CD4-positive, alpha-beta T cell treated with Interleukin-12 subunit alpha and Interleukin-12 subunit beta, for 1 hour (primary cell): ENCODE data around the gene CEP72.
"Not testable (repeated sequence)": the region's sequence is repeated elsewhere in the genome, so short reads cannot be mapped to it uniquely, and the experiment has no call there.

Experiments used
- DNase-seq: peaks from one replicate; pipeline ENCODE4 v3.0.0-alpha.2; 2020

Gene CEP72

DNA sequence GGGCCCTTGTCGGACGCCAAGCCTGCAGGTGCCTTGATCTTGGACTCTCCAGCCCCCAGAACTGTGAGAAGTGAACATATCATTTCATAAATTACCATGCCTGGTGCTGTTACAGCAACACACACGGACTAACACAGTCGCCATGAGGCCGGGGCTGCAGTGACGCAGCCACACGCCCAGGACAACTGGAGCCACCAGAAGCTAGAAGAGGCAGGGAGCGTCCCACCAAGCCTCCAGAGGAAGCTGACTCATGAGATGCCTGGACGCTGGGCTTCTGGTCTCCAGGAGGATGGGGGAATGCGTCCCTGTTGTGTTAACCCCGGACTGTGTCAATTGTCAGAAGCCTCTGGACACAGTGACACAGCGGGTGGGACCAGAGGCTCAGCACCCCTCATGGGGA, 74.8 kb downstream of the CEP72 start:
- not testable (repeated sequence) for DNase-seq

DNA sequence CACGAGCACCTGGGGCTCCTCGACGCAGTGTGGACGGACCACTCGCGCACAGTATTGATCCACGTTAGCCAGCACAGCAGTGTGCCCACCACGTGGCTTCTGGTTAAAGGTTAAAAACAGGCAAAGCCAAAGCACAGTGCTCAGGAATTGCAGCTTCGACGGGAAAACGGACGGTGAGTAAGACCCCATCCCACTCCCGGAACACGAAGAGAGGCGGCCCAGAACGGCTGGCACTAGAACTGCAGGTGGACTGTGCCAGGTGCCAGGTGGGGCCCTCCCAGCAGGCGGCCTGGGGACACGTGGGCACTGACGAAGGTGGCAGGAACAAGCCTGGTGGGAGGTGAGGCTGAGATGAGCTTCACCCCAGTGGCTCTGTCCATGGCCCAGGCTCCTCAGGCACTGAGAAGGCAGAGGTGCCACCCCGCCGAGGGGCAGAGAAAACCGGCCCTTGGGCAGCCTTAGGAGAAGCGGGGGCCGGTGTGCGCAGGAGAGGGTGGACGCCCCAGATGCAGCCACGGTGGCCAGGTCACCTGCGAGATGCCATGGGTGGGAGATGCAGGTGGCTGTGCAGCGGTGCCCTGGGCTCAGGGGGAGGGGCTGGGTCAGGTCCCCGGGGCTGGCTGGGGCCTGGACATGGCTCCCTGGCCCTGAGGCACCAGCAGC, 76.3 kb downstream of the CEP72 start:
- DNase-seq: not testable (repeated sequence)

DNA sequence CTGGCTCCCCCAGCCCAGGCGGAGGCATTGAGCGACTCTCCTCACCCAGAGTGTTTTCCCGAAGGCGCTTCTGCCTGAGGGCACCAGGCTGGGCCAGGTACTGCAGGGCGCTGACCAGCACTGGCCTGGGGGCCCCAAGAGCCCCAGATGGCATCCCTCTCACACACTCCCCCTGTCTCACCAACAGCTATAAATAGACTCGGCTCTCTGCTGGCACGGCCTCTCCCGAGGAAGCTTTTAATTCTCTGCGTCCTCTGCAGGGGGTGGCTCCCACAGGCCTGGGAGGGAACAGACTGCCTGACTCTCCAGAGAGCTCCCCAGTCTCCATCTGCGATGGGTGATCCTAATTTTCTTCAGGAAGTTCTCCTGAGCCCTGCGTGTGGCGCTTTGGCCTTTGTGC, 78.2 kb downstream of the CEP72 start:
- DNase-seq: not testable (repeated sequence)

DNA sequence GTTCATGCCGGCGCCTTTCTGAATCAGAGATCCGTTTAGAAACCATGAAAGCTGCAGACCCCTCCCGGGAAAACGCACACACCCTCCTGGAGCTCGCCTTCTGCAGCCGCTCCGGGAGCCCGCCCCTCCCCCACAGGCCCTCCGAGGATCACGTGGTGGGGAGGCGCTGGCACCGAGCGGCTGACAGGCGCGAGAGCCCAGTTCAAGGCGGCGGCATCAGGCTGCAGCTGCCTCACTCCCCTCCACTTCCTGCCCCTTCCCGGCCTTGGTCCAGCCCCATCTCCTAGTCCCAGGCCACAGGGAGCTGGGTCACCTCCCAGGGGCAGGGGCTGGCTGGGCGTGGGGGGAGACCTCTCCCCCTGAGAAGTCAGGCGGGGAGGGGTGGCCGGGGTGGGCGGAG, 78.9 kb downstream of the CEP72 start:
- DNase-seq: not testable (repeated sequence)

DNA sequence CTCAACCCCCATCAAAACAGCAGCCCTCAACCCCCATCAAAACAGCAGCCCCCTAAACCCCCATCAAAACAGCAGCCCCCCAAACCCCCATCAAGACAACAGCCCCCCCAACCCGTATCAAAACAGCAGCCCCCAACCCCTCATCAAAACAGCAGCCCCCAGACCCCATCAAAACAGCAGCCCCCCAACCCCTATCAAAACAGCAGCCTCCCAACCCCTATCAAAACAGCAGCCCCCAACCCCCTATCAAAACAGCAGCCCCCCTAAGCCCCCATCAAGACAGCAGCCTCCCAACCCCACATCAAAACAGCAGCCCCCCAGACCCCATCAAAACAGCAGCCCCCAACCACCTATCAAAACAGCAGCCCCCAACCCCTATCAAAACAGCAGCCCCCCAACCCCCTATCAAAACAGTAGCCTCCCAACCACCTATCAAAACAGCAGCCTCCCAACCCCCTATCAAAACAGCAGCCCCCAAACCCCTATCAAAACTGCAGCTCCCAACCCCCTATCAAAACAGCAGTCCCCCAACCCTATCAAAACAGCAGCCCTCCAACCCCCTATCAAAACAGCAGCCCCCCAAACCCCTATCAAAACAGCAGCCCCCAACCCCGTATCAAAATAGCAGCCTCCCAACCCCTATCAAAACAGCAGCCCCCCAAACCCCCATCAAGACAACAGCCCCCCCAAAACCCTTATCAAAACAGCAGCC, 79.8 kb downstream of the CEP72 start:
- DNase-seq: no peak

DNA sequence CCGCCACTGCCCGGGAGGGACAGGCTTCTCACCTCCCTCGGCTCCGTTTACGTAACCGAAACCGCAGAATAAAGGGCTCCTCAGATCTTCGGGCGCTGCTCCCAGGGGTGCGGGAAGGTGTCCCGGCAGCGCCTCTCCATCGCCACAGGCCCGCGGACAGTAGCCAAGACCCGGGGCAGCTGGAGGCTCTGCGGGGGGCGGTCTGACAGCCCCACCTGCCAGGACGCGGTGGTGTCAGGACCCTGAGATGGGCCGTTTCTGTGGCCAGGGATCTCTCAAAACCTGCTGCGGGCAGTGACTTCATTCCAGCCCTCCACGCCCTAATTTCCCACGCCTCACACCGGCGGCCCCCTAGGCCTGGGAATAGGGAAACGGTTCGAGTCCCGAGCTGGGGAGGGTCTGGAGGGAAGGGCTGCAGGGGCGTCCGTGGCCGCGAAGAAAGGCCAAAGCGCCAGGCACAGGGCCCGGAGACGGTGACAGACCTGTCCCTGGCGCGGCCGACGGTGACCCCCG, 80.4 kb downstream of the CEP72 start:
- peak; percentile 40 for DNase-seq

DNA sequence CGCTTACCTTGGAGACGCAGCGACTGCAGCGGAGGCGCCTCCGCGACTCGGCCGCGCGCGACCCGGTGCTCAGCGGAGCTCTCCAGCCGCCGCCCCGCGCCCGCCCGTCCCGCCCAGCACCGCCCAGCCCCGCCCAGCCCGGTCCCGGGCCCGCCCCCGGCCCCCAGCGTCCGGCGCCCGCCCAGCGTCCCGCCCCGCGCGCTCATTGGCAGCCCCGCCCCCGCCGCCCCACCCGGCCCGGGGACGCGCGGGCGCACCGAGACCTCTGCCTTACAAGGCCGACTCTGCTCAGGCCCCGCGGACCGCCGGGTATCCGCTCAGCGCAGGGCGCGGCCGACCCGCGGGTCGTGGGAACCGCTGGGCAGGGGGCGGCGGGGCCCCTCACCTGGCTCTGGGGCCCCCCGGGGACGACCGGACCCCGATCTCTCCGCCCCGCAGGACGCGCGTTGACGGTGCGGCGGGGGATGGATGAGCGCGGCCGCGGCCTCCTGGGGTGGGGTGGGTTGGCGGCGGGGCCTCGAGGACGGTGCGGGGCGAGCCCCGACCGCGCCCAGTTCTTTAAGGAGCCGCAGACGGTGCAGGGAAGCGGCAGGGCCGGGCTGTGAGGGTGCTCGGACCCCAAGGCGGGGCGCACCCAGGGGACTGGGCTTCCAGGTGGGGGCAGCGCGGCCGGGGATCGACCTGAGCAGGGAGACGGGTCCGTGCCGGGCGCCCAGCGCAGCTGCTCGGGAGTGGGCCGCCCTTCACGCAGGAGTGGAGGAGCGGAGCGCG, 81.3 kb downstream of the CEP72 start, which contains the start of gene TPPP:
TSS of gene TPPP (minus strand) at position 82 of the 771 bp plus-strand sequence. CDS start 15,292 bp downstream, outside the sequence.
- DNase-seq: peak; percentile 86

DNA sequence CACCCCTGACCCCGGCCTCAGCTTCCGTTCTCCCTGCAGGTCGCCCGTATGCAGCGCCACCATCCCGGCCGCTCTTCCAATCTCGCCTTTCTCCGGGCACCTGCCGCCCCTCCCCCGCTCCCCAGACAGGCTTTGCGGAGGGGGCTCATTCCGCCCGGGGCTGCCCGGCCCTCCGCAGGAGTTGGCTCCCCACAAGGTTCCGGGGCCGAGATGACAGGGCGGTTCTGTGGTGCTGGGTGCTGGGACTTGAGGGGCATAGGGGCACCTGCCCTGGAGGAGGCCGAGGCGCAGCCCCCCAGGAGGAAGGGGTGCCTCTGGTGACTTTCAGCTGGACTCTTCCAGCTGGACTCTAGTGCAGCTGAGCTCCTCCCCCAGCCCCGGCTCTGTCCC, 81.9 kb downstream of the CEP72 start:
- not testable (repeated sequence) for DNase-seq

DNA sequence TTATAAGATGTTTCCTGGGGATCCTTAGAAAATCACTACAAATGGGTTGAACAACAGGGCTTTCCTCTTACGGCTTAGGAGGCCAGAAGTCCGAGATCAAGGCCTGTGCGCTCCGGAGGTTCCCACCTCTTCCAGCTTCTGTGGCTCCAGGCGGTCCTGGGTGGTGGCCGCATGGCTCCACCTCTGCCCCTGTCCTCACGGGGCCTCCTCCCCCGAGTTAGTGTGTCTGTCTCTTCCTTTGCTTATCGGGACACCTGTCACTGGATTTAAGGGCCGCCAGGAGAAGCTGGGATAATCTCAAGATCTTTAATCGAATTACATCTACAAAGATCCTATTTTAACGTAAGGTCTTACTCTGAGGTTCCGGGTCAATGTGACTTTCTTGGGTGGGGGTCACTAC, 83.3 kb downstream of the CEP72 start:
- not testable (repeated sequence) for DNase-seq

DNA sequence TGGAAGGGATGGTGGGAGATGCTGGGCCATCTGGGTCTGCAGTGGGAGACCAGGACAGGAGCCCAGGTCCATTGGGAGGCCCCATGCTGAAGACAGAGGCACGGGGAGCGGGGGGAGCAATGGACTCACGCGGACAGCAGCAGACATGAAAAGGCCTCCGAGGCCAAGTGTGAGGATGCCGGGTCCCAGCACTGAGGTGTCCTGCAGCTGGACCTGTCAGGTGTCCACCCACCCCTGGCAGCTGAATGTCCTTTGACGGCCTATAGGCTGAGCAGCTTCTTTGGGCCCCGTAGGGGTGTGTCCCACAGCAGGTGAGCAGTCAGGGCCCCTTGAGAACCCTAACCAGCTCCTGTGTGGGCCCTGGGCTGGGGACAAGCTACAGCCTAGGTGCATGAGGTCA, 84.1 kb downstream of the CEP72 start:
- not testable (repeated sequence) for DNase-seq

DNA sequence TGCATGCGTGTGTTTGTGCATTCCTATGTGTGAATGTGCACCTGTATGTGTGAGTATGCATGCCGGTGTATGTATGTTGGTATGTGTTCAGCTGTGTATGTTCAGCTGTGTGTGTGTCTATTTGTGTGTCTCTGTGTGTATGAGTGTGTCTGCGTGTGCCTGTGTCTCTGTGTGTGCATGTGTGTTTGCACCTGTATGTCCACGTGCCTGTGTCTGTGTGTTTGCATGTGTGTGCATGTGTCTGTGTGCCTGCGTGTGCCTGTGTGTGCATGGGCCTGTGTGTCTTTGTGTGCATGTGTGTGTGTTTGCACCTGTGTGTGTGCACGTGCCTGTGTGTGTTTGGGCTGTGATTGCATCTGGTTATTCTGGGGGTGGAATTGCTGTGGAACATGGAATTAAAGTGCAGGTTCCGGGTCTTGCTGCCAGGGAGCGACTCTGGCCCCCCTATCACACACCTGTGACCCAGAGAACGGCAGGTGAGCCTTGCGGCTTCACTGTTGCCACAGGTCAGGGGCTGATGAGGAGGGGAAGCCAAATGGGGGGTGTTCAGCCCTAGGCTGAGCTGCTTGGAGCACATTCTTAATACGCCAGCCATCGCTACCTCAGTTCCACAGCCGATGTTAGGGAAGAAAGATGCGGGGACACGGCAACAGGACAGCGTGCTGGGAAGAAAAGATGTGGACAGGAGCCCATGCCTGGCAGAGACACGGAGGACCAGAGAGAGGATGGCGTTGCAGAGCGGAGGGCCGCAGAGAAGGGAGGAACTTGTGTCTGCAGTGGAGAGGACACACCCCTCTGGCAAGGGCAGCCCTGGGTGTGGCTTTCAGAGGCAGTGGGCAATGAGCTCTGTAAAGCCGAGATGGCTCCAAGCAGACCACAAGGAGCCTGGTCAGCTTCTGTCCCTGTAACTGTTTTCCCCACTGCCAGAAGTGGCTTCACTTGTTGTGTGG, 84.9 kb downstream of the CEP72 start:
- DNase-seq: not testable (repeated sequence)
